Fibroblast of the aortic adventitia (primary cell): ENCODE results near the gene TMEM156. TPM values are rescaled to one million over a fixed set of nuclear protein-coding genes. Genes with fewer than 3 reads are reported as not detected.

Experiments used
- DNase-seq: peaks from one replicate; pipeline ENCODE4 v3.0.0-alpha.2; 2010; ENCODE audit warnings: low read depth
- H3K4me3 ChIP-seq: 2 replicates; pipeline ENCODE4 v1.5.1; 2011; ENCODE audit warnings: low read depth, mild to moderate bottlenecking, control low read depth, low read length, moderate library complexity
- total RNA-seq: library from RNA; depleted of rRNA; stranded (reverse); fragments of >200 nt; gene quantifications from 2 replicates; pipeline ENCODE4 v1.2.3, GENCODE V29; 2012; ENCODE audit warnings: low replicate concordance
- TF ChIP-seq, protein P1 (sequence below): IDR thresholded peaks from 2 replicates; pipeline ENCODE4 v1.5.1; 2011; ENCODE audit warnings: mild to moderate bottlenecking, low read length, control low read depth, inconsistent platforms; ENCODE audit not compliant: insufficient read depth

Gene TMEM156
- total RNA-seq, 1 donor, result 0.18 TPM

DNA sequence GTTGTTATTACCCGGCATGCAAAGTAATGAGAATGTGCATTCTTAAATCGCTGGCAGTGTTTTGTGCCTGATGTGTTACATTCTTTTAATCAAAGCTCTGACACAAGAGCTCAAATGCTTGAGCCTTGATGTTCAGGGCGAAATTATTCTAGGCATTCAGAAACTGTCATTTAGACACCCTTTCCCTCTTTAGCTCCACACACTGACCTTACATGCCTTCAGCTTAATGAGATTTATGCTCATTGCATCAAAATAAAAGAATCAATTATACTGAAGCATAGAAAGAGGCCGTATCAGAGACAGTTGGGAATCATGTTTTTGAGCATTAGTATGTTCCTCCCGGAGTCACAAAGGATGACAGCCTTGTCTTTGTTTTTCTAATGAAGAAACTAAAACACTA, 107.9 kb downstream of the TMEM156 start:
- H3K4me3 ChIP-seq, result no peak overlapping the region
- no peak for DNase-seq
- TF ChIP-seq, protein P1, sequence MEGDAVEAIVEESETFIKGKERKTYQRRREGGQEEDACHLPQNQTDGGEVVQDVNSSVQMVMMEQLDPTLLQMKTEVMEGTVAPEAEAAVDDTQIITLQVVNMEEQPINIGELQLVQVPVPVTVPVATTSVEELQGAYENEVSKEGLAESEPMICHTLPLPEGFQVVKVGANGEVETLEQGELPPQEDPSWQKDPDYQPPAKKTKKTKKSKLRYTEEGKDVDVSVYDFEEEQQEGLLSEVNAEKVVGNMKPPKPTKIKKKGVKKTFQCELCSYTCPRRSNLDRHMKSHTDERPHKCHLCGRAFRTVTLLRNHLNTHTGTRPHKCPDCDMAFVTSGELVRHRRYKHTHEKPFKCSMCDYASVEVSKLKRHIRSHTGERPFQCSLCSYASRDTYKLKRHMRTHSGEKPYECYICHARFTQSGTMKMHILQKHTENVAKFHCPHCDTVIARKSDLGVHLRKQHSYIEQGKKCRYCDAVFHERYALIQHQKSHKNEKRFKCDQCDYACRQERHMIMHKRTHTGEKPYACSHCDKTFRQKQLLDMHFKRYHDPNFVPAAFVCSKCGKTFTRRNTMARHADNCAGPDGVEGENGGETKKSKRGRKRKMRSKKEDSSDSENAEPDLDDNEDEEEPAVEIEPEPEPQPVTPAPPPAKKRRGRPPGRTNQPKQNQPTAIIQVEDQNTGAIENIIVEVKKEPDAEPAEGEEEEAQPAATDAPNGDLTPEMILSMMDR, result no peak

GRCh38 chr4:38923746-38924145, 108.5 kb downstream of the TMEM156 start:
- no peak overlapping the region for H3K4me3 ChIP-seq
- TF ChIP-seq, protein P1, result no peak
- DNase-seq, result no peak

- TF ChIP-seq, protein P1, result no peak
- H3K4me3 ChIP-seq, result no peak overlapping the region
- DNase-seq, result no peak
Measured at GRCh38 chr4:38921151-38921550, 111.1 kb downstream of the TMEM156 start.

- TF ChIP-seq, protein P1, result no peak
- H3K4me3 ChIP-seq, result no peak overlapping the region
- DNase-seq, result no peak
Measured at GRCh38 chr4:38920677-38921076, 111.5 kb downstream of the TMEM156 start.

- TF ChIP-seq, protein P1, result no peak
- no peak overlapping the region for H3K4me3 ChIP-seq
- DNase-seq, result peak; percentile 27
Measured at GRCh38 chr4:38920186-38920585, 112.0 kb downstream of the TMEM156 start.

- no peak for DNase-seq
- TF ChIP-seq, protein P1, result no peak
- no peak overlapping the region for H3K4me3 ChIP-seq
Measured at GRCh38 chr4:38919494-38919893, 112.7 kb downstream of the TMEM156 start.

DNA sequence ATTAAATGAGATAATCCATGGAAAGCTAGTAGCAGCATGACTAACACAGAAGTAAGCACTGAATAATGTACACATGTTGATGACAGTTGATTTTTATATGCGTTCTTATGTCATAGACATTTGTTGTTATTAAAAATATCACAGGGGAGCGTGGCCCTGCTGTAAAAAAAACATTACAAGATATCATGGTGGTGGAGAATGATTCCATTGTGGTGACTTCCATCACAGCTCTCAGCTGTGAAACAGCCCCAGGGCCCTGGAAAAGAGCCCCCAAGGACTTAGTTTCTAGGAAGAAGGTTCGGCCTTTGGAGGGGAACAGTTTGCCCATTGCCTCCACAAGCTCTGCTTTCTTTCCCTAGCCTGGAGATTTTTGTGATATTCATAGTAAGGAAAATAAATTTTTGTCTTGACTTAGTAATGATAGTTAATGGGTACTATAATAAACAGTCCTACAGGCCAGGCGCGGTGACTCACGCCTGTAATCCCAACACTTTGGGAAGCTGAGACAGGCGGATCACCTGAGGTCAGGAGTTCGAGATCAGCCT, 114.7 kb downstream of the TMEM156 start:
- TF ChIP-seq, protein P1, result no peak

More for the DNA sequence above, 114.7 kb downstream of the TMEM156 start:
- no peak for DNase-seq
- no peak overlapping the region for H3K4me3 ChIP-seq
